ENCODE data around the gene AFF1.
"Not testable (repeated sequence)": the region's sequence is repeated elsewhere in the genome, so short reads cannot be mapped to it uniquely, and the experiment has no call there.

AFF1 gene

DNA sequence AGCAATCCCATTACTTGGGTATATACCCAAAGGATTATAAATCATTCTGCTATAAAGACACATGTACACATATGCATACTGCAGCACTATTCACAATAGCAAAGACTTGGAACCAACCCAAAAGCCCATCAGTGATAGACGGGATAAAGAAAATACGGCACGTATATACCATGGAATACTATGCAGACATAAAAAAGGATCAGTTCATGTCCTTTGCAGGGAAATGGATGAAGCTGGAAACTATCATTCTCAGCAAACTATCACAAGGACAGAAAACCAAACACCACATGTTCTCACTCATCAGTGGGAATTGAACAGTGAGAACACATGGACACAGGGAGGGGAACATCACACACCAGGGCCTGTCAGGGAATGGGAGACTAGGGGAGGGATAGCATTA lies 54.8 kb downstream of the AFF1 start:
- DNase-seq = not testable (repeated sequence)

DNA sequence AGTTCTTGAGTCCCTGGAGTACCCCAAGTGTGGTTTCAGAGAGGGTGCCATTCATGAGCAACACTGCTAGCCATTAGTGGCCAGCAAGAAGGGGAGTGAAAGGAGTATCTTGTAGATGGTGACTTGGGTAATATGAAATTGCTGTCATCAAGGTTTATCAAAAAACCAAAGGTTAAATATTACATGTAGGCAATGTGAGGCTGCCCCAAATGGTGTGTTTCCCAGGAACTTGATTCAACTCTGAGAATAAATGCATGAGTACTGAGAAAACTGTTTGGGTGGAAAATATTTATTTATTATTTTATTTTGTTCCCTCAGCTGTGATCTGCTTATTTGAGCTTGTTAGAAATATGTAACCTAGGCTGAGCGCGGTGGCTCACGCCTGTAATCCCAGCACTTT lies 55.7 kb downstream of the AFF1 start:
- no peak for DNase-seq

- peak; percentile 90 for DNase-seq
These were observed 57.2 kb downstream of the AFF1 start for GRCh38 chr4:86991994-86992393.

- peak; percentile 54 for DNase-seq
These were observed 59.3 kb downstream of the AFF1 start for GRCh38 chr4:86993909-86994681.

DNA sequence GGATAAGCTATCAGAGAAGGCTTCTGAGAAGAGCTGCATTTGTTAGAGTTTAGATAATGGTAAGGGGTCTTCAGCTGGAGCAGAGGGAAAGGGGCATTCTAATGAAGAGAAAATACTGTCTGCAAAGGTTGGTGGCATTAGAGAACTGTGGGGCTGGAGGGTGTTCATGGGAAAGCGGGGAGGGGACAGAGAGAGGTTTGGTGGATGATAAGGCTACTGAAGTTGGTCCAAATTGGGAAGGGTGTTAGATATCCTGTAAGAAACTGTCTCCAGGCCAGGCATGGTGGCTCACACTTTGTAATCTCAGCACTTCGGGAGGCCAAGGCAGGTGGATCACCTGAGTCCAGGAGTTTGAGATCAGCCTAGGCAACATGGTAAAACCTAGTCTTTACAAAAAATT lies 59.9 kb downstream of the AFF1 start:
- peak; percentile 57 for DNase-seq

- DNase-seq = not testable (repeated sequence)
These were observed 61.7 kb downstream of the AFF1 start for GRCh38 chr4:86996510-86996909.

- peak; percentile 62 for DNase-seq
These were observed 64.4 kb downstream of the AFF1 start for GRCh38 chr4:86999136-86999643.

DNA sequence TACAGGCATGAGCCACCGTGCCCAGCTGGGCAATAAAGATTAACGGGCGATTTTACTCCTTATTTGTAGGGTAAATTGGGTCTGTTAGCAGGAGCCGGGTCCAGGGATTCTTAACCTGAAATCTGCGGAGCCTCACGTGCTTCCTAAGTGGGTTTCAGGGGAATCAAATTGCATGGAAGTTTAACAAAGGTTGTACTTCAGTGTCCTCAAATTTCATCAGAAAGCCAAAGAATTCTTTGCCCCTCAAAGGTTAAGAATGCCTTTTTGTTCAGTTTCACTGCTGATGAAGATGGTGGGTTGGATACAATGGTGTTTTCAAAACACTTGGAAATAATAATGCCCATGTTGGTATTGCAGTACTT lies 67.9 kb downstream of the AFF1 start:
- no peak for DNase-seq

DNA sequence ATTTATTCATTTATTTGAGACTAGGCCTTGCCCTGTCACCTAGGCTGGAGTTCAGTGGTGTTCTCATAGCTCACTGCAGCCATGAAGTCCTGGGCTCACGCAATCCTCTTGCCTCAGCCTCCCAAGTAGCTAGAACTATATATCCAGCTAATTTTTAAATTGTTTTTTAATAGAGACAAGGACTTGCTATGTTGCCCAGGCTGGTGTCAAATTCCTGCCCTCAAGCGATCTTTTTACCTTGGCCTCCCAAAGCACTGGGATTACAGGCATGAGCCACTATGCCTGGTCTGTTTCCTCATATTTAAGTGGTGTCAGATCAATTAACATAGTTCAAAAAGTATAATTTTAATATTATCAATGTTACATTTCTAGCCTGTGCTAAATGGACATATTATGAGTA lies 68.5 kb downstream of the AFF1 start:
- DNase-seq = no peak

DNA sequence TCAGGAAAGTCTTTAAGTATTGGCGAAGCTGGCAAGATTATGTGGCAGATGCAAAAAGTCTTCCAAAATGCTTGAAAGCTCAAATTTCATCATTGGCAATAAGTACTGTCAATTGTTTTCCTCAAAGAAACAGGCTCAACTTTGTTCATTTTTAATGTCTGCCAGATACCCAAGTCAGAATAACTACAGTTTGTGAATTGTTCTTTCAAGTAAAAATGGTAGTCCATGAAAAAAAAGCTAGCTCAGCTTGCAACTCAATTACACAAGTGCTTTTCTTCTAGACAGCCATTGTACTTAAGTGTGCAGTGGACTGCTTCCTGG lies 70.5 kb downstream of the AFF1 start:
- no peak for DNase-seq

DNA sequence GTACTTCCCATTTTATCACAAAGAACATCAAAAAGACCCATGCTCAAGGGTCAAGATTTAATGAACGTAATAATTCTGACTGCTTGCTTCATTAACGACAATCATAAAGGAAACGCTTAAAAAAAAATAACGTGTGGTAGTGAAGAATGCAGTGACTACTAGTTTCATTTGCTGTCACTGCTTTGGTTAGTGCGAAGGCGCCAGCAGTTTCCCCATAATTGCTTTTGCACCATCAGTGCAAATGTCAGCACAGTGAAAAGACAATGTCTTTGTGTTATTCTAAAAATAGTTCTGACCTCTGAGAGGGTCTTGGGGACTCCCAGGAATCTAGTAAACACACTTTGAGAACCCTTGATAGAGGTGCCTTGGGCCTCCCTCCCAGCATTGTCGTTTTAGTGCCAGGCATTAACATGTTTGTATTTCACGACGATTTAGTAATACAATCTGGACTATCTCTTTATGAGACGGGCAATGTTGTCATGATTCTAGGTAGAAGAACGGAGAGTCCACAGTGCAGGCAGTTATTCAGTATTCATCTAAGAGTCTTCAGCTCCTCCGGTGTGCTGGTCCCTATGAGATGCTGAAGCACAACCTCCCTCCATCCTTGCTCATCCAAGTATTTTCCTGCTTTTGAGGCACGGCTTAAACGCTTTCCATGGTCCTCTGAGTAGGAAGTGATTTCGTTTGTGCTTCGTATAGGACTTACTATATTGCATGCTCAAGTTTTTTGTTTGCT lies 71.0 kb downstream of the AFF1 start:
- DNase-seq = peak; percentile 46

DNA sequence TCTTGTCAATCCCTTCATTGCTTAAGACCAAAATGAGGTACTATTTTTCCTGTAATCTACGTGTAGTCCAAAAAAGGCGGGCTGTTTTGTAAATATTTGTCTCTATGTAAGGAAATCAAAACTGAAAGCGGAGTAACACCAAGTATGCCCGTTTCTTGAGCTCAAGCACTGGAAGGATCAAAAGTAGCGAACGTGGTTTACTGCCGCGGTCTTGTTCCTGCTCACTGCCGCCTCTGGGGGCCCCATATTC lies 71.5 kb downstream of the AFF1 start:
- DNase-seq = no peak

DNA sequence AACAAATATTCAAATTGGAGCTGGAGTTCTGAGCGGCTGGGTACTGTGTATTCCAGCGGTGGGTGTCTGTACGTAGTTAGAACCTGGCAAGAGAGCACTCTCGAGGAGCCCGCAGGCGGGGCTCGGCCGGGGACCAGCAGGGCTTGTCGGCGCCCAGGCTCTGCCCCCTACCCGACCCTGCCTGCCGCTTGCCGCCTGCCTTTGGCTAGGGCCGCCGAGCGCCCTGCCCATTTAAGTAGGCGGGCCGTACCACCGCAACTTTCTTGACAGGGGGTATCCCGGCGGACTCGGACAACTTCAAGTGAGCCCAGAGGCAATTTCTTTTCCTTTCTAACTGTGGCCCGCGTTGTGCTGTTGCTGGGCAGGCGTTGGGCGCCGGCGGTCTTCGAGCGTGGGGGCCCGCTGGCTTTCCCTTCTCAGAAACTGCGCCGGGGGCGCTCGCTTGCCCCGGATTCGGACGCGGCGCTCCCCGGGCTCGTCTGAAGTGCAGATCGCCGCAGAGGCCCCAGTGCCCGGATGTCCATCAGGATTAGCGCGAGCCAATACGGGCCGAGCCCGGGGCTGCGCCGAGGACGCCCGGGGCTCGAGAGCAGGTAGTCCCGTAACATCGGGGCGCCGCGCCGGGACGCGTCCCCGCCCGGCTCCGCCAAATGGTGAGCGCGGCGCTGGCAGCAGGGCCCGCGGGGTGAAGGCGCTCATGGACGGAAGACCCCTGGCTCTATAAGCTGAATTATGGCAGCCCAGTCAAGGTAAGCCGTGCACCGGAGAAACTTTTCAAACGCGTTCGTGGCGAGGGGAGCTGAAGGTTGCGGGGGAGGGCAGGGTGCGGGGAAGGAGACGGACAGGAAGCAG lies 72.1 kb downstream of the AFF1 start:
- peak; percentile 94 for DNase-seq

GRCh38 chr4:87007528-87008446 lies 73.0 kb downstream of the AFF1 start:
- peak; percentile 71 for DNase-seq

DNA sequence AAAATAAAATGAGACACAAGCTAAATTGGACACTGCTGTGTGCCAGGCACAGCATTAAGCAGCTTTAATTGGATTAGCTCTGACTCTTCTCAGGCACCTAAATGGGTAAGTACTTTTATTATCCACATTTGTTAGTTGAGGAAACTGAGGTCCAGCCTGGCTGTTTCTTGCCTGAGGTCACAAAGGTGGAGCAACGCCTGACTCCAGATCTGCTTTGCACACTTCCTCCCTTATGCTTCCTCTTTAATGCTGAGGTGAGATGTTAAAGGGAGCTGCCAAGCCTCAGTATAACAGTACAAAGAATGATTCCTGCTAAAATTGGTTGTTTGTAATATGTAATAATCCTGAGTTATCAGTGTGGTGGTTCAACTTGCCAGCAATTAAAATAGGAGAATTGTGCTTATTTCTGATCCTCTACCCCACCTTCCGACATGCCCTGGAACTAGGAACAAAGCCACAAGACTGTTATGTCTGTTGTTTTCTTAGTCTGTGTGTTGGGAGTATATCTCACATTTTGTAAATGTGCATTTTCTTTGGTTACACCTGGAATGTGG lies 74.4 kb downstream of the AFF1 start:
- DNase-seq = peak; percentile 62

GRCh38 chr4:87010192-87010591 lies 75.4 kb downstream of the AFF1 start:
- DNase-seq = peak; percentile 39

GRCh38 chr4:87011340-87012034 lies 76.7 kb downstream of the AFF1 start:
- DNase-seq = peak; percentile 62

GRCh38 chr4:87012265-87012953 lies 77.6 kb downstream of the AFF1 start:
- peak; percentile 66 for DNase-seq

GRCh38 chr4:87012954-87013308 lies 78.1 kb downstream of the AFF1 start:
- DNase-seq = not testable (repeated sequence)

DNA sequence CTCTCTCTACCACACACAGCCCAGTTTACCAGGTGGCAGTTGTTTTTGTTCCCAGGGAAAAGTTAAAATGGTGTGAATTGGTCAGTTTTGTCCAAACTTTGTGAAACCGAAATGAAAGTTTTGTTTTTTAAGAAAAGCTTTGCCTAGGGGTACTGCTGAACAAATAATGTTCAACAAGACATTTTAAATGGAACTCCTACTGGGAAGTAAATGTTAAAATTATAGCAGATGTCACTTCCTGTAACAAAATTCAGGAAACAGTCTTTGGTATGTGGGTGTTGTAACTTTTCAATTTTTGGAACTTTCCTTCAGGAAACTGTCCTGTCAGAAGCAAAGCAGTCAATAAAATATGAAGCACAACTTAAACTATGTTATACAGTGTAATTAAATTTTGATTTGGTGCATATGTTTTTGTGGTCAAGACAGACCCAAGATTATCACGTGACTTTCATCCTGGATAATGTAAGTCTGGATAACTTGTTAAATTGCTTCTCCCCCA lies 79.5 kb downstream of the AFF1 start:
- DNase-seq = no peak

DNA sequence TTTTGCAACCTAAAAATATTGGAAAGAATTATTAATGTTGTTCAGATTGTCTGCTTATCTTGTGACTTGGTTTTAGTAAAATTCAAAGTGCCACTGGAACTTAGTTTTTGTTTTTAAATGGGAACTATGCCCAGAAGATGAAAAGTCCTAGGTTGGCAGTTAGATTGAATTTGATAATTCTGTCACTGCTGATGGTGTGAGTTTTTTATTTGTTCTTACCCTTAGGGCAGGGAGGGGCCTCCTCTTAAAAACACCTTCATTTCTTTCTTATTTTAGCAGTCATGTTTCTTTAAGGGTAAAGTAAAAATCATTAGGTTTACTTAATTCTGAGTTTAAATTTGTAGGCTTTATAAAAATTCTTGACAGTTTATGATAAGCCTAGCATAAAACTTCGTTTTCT lies 80.6 kb downstream of the AFF1 start:
- peak; percentile 74 for DNase-seq

All from hematopoietic multipotent progenitor cell treated with erythropoietin and hydrocortisone succinate and interleukin-3 and kit ligand, for 6 days (in vitro differentiated cells).